Mesenchymal stem cell (in vitro differentiated cells and primary cell): Measurements from ENCODE around the gene COQ2.

Experiments used
- DNase-seq: peaks from one replicate; pipeline ENCODE4 v3.0.0-alpha.2; 2013
- H2AFZ ChIP-seq: one replicate; pipeline ENCODE4 v1.6.1; 2013; ENCODE audit warnings: low read depth, mild to moderate bottlenecking, control low read depth, inconsistent platforms, low read length, moderate library complexity
- H2AK5ac ChIP-seq: 2 replicates; pipeline ENCODE4 v1.6.1; 2013; ENCODE audit warnings: low read length, moderate library complexity, mild to moderate bottlenecking, inconsistent platforms; ENCODE audit not compliant: severe bottlenecking
- H2BK120ac ChIP-seq: one replicate; pipeline ENCODE4 v1.6.1; 2013; ENCODE audit warnings: low read depth, mild to moderate bottlenecking, inconsistent platforms, low read length, moderate library complexity
- H2BK12ac ChIP-seq, 2 experiments: one replicate each; pipeline ENCODE4 v1.6.1; 2013; ENCODE audit warnings: inconsistent platforms in 2 of 2, low read length in 2 of 2, mild to moderate bottlenecking in 2 of 2, moderate library complexity in 2 of 2, control low read depth in 1 of 2
- H2BK15ac ChIP-seq: one replicate; pipeline ENCODE4 v1.6.1; 2013; ENCODE audit warnings: mild to moderate bottlenecking, low read depth, inconsistent platforms; ENCODE audit not compliant: poor library complexity, severe bottlenecking
- H2BK5ac ChIP-seq: 2 replicates; pipeline ENCODE4 v1.6.1; 2013; ENCODE audit warnings: low read depth, mild to moderate bottlenecking, low read length, control low read depth, inconsistent platforms; ENCODE audit not compliant: poor library complexity, severe bottlenecking
- H3K14ac ChIP-seq, 2 experiments: one replicate each; pipeline ENCODE4 v1.6.1; 2013; ENCODE audit warnings: inconsistent platforms in 2 of 2, low read length in 2 of 2, control low read depth in 1 of 2, mild to moderate bottlenecking in 1 of 2, moderate library complexity in 1 of 2
- H3K18ac ChIP-seq, 2 experiments: one replicate each; pipeline ENCODE4 v1.6.1; 2013; ENCODE audit warnings: inconsistent platforms in 2 of 2, low read length in 2 of 2, control low read depth in 1 of 2, low read depth in 1 of 2, mild to moderate bottlenecking in 1 of 2
- H3K23ac ChIP-seq, 2 experiments: one replicate each; pipeline ENCODE4 v1.6.1; 2013; ENCODE audit warnings: inconsistent platforms in 2 of 2, low read length in 2 of 2, mild to moderate bottlenecking in 2 of 2, moderate library complexity in 2 of 2, control low read depth in 1 of 2
- H3K27ac ChIP-seq: 2 replicates; pipeline ENCODE4 v1.5.1; 2013; ENCODE audit warnings: mild to moderate bottlenecking, moderate library complexity, low read length, control low read depth, inconsistent platforms; ENCODE audit not compliant: poor library complexity, severe bottlenecking
- H3K27me3 ChIP-seq, 2 experiments: 2 replicates each; pipeline versions ENCODE4 v1.6.1 to v1.7.0; 2013; ENCODE audit warnings: low read length in 2 of 2, mild to moderate bottlenecking in 2 of 2, moderate library complexity in 2 of 2, control low read depth in 1 of 2, inconsistent platforms in 1 of 2; ENCODE audit not compliant: control insufficient read depth in 1 of 2, insufficient read depth in 1 of 2
- H3K36me3 ChIP-seq, 2 experiments: 2 replicates each; pipeline versions ENCODE4 v1.6.1 to v1.7.0; 2013; ENCODE audit warnings: low read length in 2 of 2, control low read depth in 1 of 2, inconsistent platforms in 1 of 2, low read depth in 1 of 2, mild to moderate bottlenecking in 1 of 2; ENCODE audit not compliant: insufficient read depth in 2 of 2, control insufficient read depth in 1 of 2
- H3K4ac ChIP-seq, 2 experiments: one replicate each; pipeline ENCODE4 v1.6.1; 2013; ENCODE audit warnings: inconsistent platforms in 2 of 2, low read length in 2 of 2, mild to moderate bottlenecking in 2 of 2, moderate library complexity in 2 of 2, control low read depth in 1 of 2, low read depth in 1 of 2
- H3K4me1 ChIP-seq: 2 replicates; pipeline ENCODE4 v1.6.1; 2013; ENCODE audit warnings: low read depth, low read length, control low read depth; ENCODE audit not compliant: control insufficient read depth, insufficient read depth
- H3K4me2 ChIP-seq: 2 replicates; pipeline ENCODE4 v1.6.1; 2013; ENCODE audit warnings: low read length, mild to moderate bottlenecking, inconsistent platforms; ENCODE audit not compliant: poor library complexity, severe bottlenecking
- H3K4me3 ChIP-seq, 2 experiments: 2 replicates each; pipeline versions ENCODE4 v1.5.1 to v1.7.0; 2013; ENCODE audit warnings: low read length in 2 of 2, mild to moderate bottlenecking in 2 of 2, control low read depth in 1 of 2, low read depth in 1 of 2; ENCODE audit not compliant: insufficient read depth in 1 of 2
- H3K79me1 ChIP-seq: replicated peaks from 2 replicates; pipeline ENCODE4 v1.6.1; 2013; ENCODE audit warnings: mild to moderate bottlenecking, control low read depth, low read length, inconsistent platforms; ENCODE audit not compliant: poor library complexity, severe bottlenecking
- H3K9ac ChIP-seq: 2 replicates; pipeline ENCODE4 v1.7.0; 2013; ENCODE audit warnings: mild to moderate bottlenecking, low read length, moderate library complexity
- H3K9me3 ChIP-seq: 2 replicates; pipeline ENCODE4 v1.7.0; 2013; ENCODE audit warnings: mild to moderate bottlenecking, low read length; ENCODE audit not compliant: control insufficient read depth
- H4K8ac ChIP-seq: one replicate; pipeline ENCODE4 v1.6.1; 2013; ENCODE audit warnings: inconsistent platforms, mild to moderate bottlenecking, low read length, moderate library complexity
- H4K91ac ChIP-seq: one replicate; pipeline ENCODE4 v1.6.1; 2013; ENCODE audit warnings: mild to moderate bottlenecking, low read length, inconsistent platforms
- WGBS: methylation state at CpG from one replicate; pipeline ENCODE4 v1.1.7; 2013; ENCODE audit warnings: mixed read lengths; 5-methylcytosine and 5-hydroxymethylcytosine counted together

The COQ2 gene

DNA sequence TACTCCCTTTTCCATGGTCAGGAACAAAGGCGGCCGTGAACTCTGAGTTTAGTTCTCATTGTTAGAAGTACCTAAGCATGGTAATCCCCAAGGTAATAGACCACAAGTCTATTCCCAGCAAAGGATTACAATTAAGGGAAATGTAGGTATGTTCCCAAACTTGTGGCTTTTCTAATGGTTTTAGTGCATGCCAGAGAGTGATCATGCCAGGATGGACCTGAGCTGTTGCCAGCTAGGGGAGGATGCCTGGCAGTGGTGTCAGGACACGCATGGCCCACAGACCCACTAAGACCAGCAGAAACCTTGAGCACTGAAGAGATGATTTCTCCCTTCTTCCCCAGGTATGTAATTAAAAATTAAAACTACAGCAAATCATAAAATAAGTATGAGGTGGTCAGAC lies 60.8 kb downstream of the COQ2 start:
- Histone ChIP-seq H3K4me2 (no peak overlapping the region), H3K4me3 (no peak overlapping the region), H2BK15ac (no peak overlapping the region), H3K79me1 (no peaks in the 10 kb centered on the region), H2BK5ac (no peak overlapping the region), H3K9ac (no peak overlapping the region), H4K8ac (no peak overlapping the region), H3K27ac (no peak overlapping the region), H3K14ac (no peak overlapping the region), H4K91ac (no peak overlapping the region), H3K36me3 (no peaks in the 10 kb centered on the region), H3K4me1 (no peaks in the 10 kb centered on the region), H2BK12ac (no peak overlapping the region), H3K4ac (no peak overlapping the region), H3K18ac (peak overlapping the region in 1 of 2 experiments; percentile 21), H2AK5ac (no peak overlapping the region), H3K9me3 (no peaks in the 10 kb centered on the region), H2AFZ (no peak overlapping the region), H3K27me3 (no peaks in the 10 kb centered on the region), H3K23ac (no peak overlapping the region), H2BK120ac (no peak overlapping the region)
- WGBS: 100% methylated on average over 2 of the region's 3 CpGs
- DNase-seq: no peak

- no peaks in the 10 kb centered on the region for H3K27me3 ChIP-seq
- H3K9me3 ChIP-seq: no peaks in the 10 kb centered on the region
- H3K4me3 ChIP-seq: no peak overlapping the region
- H2BK120ac ChIP-seq: no peak overlapping the region
- 95% methylated on average over 6 of the region's 6 CpGs for WGBS
- H2AFZ ChIP-seq: no peak overlapping the region
- no peak overlapping the region for H2BK12ac ChIP-seq
- no peak overlapping the region for H3K14ac ChIP-seq
- H3K27ac ChIP-seq: no peak overlapping the region
- DNase-seq: no peak
- no peak overlapping the region for H2AK5ac ChIP-seq
- no peak overlapping the region for H2BK15ac ChIP-seq
- no peaks in the 10 kb centered on the region for H3K36me3 ChIP-seq
- no peak overlapping the region for H4K8ac ChIP-seq
- no peak overlapping the region for H3K4ac ChIP-seq
- no peaks in the 10 kb centered on the region for H3K79me1 ChIP-seq
- no peak overlapping the region for H3K4me2 ChIP-seq
- no peaks in the 10 kb centered on the region for H3K4me1 ChIP-seq
- no peak overlapping the region for H4K91ac ChIP-seq
- no peak overlapping the region for H2BK5ac ChIP-seq
- no peak overlapping the region for H3K9ac ChIP-seq
- no peak overlapping the region for H3K23ac ChIP-seq
- H3K18ac ChIP-seq: no peak overlapping the region
These were observed 62.6 kb downstream of the COQ2 start for GRCh38 chr4:83221897-83222441.

DNA sequence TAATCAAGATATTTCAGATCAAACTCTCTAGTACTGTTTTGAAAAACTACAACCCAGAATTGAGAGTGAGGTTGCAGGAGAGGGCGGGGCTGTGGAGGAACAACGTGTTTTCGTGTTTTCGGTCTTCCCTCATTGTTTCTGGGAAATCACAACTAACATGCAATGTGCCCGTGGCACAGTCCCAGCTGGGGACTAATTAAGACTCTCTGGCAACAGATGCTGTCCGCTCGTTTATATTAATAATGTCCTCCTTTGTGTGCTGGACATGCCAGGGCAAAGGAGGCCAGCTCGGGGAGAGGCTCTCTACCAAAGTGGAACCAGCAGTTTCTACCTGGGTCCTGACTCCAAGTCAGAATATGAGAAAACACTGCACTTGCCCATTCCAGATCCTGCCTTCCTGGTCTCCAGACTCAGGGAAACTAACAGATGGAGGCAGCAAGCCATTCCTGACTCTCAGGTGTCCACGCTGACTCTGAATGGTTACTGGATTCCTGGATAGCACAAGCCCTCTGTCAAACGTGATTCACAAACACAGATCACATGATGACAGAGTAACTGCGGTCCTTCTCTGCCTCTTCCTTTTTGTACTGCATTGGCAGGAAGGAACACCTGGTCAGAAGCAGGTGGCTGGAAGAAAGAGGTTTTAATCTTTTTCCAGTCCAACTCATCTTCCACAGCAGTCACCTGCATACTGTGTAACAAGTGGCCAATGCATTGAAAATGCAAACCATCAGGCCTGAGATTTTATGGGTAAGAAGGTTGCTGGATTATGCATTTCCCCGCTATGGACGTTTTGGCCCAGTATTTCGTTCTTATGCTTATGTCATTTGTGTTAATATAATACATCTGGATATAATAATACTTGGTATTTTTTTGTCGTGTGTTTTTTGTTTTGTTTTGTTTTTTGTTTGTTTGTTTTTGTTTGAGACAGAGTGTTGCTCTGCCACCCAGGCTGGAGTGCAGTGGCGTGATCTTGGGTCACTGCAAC lies 65.0 kb downstream of the COQ2 start:
- Histone ChIP-seq H3K9ac (no peak overlapping the region), H3K4me1 (no peaks in the 10 kb centered on the region), H3K18ac (no peak overlapping the region), H2BK5ac (no peak overlapping the region), H3K4ac (no peak overlapping the region), H2BK120ac (no peak overlapping the region), H4K8ac (no peak overlapping the region), H2BK12ac (no peak overlapping the region), H2AK5ac (no peak overlapping the region), H3K4me2 (no peak overlapping the region), H3K27ac (no peak overlapping the region), H3K27me3 (no peaks in the 10 kb centered on the region), H2BK15ac (no peak overlapping the region), H4K91ac (no peak overlapping the region), H3K36me3 (no peaks in the 10 kb centered on the region), H3K14ac (no peak overlapping the region), H2AFZ (no peak overlapping the region), H3K23ac (no peak overlapping the region), H3K4me3 (no peak overlapping the region), H3K79me1 (no peaks in the 10 kb centered on the region), H3K9me3 (no peaks in the 10 kb centered on the region)
- DNase-seq: no peak
- 81% methylated on average over 13 of the region's 16 CpGs for WGBS

DNA sequence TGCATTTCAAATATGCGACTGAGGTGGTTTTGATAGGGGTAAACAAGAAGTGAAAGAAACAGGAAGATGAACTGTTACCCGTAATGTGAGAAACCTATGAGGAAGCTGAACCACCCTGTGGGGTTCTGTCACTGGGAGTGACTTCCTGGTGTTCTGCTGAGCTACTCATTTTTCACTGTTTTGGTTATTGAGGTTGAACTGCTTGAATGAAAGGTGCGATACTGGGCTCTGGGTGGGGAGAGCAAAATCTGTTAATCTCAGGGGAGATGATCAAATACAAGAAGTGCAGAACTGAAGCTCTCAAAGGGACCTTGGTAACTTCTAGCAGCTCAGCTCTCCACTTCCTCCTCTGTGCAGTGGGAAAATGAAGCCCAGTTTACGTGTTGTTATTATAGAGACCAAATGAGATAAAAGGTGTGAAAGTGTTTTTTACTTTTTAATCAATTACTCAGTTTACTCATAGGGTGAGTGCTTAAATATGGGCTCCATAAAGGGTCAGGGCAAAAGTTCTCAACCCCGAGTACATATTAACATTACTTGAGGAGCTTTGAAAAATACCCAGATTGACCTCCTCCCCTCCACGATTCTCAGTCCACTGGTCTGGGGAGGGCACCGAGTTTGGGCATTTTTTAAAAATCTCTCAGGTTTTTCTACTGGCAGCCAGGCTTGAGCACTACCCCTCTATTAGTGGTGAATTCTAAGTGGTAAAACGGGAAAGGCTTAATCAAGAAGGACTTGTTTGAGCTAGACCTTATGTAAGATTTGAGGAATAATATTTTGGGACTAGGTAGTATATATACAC lies 66.7 kb downstream of the COQ2 start:
- no peak overlapping the region for H2AFZ ChIP-seq
- no peaks in the 10 kb centered on the region for H3K27me3 ChIP-seq
- H3K4me3 ChIP-seq: no peak overlapping the region

More for the DNA sequence above, 66.7 kb downstream of the COQ2 start:
- Histone ChIP-seq H2AK5ac (no peak overlapping the region), H3K4me2 (no peak overlapping the region), H3K9ac (no peak overlapping the region), H3K9me3 (no peaks in the 10 kb centered on the region), H4K8ac (peak overlapping the region; percentile 50), H2BK5ac (no peak overlapping the region), H2BK120ac (no peak overlapping the region), H3K27ac (no peak overlapping the region), H3K4me1 (no peaks in the 10 kb centered on the region), H3K4ac (no peak overlapping the region), H4K91ac (no peak overlapping the region), H3K14ac (no peak overlapping the region), H3K36me3 (no peaks in the 10 kb centered on the region), H2BK12ac (no peak overlapping the region), H3K18ac (no peak overlapping the region), H3K23ac (no peak overlapping the region), H2BK15ac (no peak overlapping the region), H3K79me1 (no peaks in the 10 kb centered on the region)
- DNase-seq: no peak
- WGBS: 83% methylated on average over 6 of the region's 8 CpGs
